GM13976 (cell line): ENCODE results near the gene RBM20.

Source experiments
- DNase-seq: peaks from one replicate; pipeline ENCODE4 v3.0.0; 2012; ENCODE audit warnings: low spot score
- in situ Hi-C: fragments of 300-500 bp; cut with MboI; formaldehyde crosslinking; loops from one replicate; pipeline ENCODE4 v1.12.0; 2022; ENCODE audit warnings: low sequenced_read_pairs, mixed read lengths, inconsistent platforms; ENCODE audit not compliant: unreplicated experiment
- TF ChIP-seq, protein P1 (sequence below): IDR thresholded peaks from 2 replicates; pipeline ENCODE4 v1.5.1; 2012; ENCODE audit warnings: borderline replicate concordance, mild to moderate bottlenecking; ENCODE audit not compliant: insufficient read depth; ENCODE audit errors: extremely low read depth, missing control alignments, control extremely low read depth

The RBM20 gene

DNA sequence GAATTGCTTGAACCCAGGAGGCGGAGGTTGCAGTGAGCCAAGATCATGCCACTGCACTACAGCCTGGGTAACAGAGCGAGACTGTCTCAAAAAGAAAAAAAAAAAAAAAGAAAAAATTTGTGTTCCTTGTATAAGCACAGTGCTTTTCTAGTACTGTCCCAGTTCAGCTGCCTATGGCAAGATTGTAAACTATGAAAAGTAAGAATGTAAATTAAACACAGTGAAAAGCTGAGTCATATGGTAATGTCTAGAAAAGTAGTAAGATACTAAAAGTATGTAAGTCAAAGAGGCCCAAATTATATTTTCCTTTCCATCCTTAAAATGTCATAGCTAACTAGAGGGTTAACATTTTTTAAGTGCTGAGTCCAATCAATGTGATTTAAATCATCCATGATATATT lies 42.8 kb downstream of the RBM20 start:
- no peak for DNase-seq
- TF ChIP-seq, protein P1, sequence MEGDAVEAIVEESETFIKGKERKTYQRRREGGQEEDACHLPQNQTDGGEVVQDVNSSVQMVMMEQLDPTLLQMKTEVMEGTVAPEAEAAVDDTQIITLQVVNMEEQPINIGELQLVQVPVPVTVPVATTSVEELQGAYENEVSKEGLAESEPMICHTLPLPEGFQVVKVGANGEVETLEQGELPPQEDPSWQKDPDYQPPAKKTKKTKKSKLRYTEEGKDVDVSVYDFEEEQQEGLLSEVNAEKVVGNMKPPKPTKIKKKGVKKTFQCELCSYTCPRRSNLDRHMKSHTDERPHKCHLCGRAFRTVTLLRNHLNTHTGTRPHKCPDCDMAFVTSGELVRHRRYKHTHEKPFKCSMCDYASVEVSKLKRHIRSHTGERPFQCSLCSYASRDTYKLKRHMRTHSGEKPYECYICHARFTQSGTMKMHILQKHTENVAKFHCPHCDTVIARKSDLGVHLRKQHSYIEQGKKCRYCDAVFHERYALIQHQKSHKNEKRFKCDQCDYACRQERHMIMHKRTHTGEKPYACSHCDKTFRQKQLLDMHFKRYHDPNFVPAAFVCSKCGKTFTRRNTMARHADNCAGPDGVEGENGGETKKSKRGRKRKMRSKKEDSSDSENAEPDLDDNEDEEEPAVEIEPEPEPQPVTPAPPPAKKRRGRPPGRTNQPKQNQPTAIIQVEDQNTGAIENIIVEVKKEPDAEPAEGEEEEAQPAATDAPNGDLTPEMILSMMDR = no peak
- in situ Hi-C loops = no loop called here

DNA sequence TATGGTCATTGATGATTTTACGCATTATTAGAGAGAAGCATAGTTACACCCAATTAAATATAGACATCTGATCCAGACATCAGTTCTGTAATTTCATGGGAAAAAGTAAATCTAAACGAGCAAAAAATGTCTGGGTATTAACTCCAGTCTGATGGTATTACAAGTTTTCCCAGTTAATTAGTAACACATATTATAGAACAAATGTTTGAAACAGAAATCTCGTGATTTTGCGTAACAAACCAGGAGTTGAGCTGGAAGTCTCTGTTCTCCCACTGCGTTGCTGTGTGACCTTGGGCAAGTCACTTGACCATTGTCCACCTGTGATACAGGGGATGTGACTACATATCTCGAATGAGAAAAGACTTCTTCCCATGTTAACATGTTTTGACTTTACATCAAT lies 43.3 kb downstream of the RBM20 start:
- in situ Hi-C loops = no loop called here

DNA sequence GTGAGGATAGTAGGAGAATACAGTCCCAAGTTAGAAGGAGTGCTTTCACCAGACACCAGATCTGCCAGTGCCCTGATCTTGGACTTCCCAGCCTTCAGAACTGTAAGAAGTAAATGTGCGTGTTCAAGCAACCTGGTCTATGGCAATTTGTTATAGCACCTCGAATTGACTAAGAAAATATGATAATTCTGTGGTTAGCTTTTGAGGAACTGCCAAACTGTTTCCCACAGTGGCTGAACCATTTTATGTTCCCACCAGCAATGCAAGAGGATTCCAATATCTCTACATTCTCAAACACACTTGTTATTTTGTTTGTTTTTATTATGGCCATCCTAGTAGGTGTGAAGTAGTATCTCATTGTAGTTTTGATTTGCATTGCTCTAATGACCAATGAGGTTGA lies 47.0 kb downstream of the RBM20 start:
- no peak for DNase-seq
- in situ Hi-C loops = no loop called here
- TF ChIP-seq, protein P1 = no peak

More for the DNA sequence above, 43.3 kb downstream of the RBM20 start:
- TF ChIP-seq, protein P1 = no peak
- no peak for DNase-seq

DNA sequence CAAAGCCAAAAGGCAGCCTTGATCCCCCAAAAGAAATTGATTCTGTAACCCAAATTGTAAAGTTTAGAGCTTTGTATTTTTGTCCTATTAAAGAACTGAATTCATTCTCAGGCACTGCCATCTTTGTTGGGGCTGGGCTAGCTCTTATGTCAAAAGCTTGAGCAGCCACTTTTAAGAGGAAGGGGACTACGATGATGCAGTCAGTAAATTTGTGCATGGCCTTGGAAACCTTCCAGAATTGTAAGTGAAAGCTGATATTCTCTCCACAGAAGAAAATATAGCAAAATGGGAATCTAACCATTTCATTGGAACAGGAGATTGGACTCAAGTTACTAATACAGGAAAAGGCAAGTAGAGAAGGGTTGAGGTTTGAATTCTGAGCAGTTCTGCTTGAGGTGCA lies 50.1 kb downstream of the RBM20 start:
- no peak for DNase-seq
- in situ Hi-C loops = no loop called here
- TF ChIP-seq, protein P1 = no peak

DNA sequence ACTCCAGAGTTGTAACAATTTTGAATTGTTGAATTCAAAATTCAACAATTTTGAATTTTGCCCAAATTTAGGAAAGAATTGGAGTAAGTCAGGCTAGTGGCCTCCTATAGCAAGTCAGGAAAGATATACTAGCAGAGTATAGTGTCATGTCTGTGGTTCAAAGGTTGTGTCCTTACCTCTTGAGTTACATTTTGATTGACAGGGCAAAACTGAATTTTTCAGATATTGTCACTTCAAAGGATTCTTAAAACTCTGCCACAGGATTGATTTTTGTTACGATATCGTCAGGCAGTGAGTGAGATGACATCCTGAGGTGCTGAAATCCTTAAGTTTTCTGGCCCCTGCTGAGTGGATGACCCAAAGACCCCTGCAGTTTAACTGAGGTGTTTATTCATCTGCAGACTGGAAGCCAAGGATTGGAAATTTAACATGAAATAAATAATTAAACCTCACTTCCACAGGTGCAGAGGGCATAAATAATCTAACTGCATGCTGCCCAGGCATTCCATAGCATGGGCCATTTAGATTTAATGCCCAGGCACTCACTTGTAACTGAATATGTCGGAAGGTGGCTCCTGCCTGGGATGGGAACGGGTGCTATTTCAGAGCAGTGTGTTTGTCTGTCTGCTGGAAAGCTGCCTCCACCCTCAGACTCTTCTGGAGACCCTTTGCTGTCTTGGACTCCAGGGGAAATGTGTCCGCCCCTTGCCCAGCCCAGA lies 50.8 kb downstream of the RBM20 start:
- in situ Hi-C loops = no loop called here
- no peak for DNase-seq
- TF ChIP-seq, protein P1 = no peak

DNA sequence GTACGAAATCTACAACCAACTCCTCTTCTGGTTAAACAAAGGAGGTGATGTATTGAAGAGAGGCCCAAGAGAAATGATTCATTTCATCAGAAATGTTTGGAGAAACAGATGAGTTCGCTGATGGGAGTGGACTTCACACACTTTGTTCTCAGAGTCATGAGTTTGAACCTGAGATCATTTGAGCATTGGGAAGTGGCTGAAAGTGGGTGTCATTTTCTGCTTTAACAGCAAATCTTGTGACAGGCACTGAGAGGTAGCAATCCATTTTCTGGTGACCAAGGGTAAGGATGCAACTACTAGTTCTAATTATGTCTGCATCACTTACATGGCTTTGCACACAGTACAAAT lies 51.4 kb downstream of the RBM20 start:
- in situ Hi-C loops = no loop called here
- no peak for DNase-seq
- TF ChIP-seq, protein P1 = no peak
